PC-9 (cell line): ENCODE data around the gene ADGRD1. TPM values are rescaled to one million over a fixed set of nuclear protein-coding genes. Genes with fewer than 3 reads are reported as not detected.
A peak's percentile ranks its signal among the peaks of the same experiment; 100 is the strongest.

Experiments
- BruUV-seq: library from RNA; stranded (reverse); fragments of 400-500 nt; replicated peaks from 2 replicates; lab custom pipeline; 2021; lab: Mats Ljungman, UMichigan
- CTCF ChIA-PET: fragments of 300-600 bp; sonication (Branson Sonifier 250); formaldehyde crosslinking; loops from one replicate; lab custom pipeline; 2022; ENCODE audit warnings: antibody characterized with exemption; lab: Charles Lee
- POLR2A ChIA-PET: fragments of 300-600 bp; sonication (Branson Sonifier 250); formaldehyde crosslinking; loops from one replicate; lab custom pipeline; 2022; ENCODE audit warnings: antibody characterized with exemption; ENCODE audit not compliant: unreplicated experiment; lab: Charles Lee
- DNase-seq, 2 experiments: peaks; one replicate each; pipeline versions ENCODE4 v3.0.0 to v3.0.0-alpha.2; 2015 to 2022; ENCODE audit warnings: mixed read lengths in 1 of 2
- H2AFZ ChIP-seq: fragments of 200-600 bp; sonication (generic); 2 replicates; pipeline ENCODE4 v1.8.1; 2017; ENCODE audit warnings: antibody characterized with exemption
- H3F3A ChIP-seq: fragments of 200-600 bp; sonication (generic); 2 replicates; pipeline ENCODE4 v1.8.1; 2017; ENCODE audit warnings: antibody characterized with exemption, mild to moderate bottlenecking, low read depth; ENCODE audit not compliant: insufficient read depth
- H3K27ac ChIP-seq: fragments of 200-600 bp; sonication (generic); 2 replicates; pipeline ENCODE4 v1.6.1; 2016; ENCODE audit warnings: mixed run types
- H3K27me3 ChIP-seq: fragments of 200-600 bp; sonication (generic); 2 replicates; pipeline ENCODE4 v1.6.1; 2016; ENCODE audit warnings: low read depth, mixed run types; ENCODE audit not compliant: insufficient read depth
- H3K36me3 ChIP-seq: fragments of 200-600 bp; sonication (generic); 2 replicates; pipeline ENCODE4 v1.6.1; 2016; ENCODE audit warnings: low read depth, mixed run types
- H3K4me1 ChIP-seq: fragments of 200-600 bp; sonication (generic); replicated peaks from 2 replicates; pipeline ENCODE4 v1.6.1; 2016; ENCODE audit warnings: mixed run types; ENCODE audit not compliant: insufficient read depth
- H3K4me2 ChIP-seq: fragments of 200-600 bp; sonication (generic); 2 replicates; pipeline ENCODE4 v1.6.1; 2017; ENCODE audit warnings: mixed run types
- H3K4me3 ChIP-seq: fragments of 200-600 bp; sonication (generic); 2 replicates; pipeline ENCODE4 v1.6.1; 2016; ENCODE audit warnings: mixed run types
- H3K79me2 ChIP-seq: fragments of 200-600 bp; sonication (generic); 2 replicates; pipeline ENCODE4 v1.6.1; 2017; ENCODE audit warnings: low read depth, mixed run types
- H3K9me2 ChIP-seq: fragments of 200-600 bp; sonication (generic); 2 replicates; pipeline ENCODE4 v1.8.1; 2017; ENCODE audit warnings: mild to moderate bottlenecking; ENCODE audit not compliant: insufficient read depth
- H3K9me3 ChIP-seq: fragments of 200-600 bp; sonication (generic); 2 replicates; pipeline ENCODE4 v1.8.1; 2016; ENCODE audit warnings: low read depth; ENCODE audit not compliant: insufficient read depth
- H4K20me1 ChIP-seq: fragments of 200-600 bp; sonication (generic); 2 replicates; pipeline ENCODE4 v1.8.1; 2017; ENCODE audit not compliant: insufficient read depth
- EZH2 ChIP-seq: fragments of 200-600 bp; sonication (generic); IDR thresholded peaks from 2 replicates; pipeline ENCODE4 v1.8.0; 2017; ENCODE audit warnings: antibody characterized with exemption, low read depth
- intact Hi-C: fragments of 100-400 bp; cut with micrococcal nuclease; formaldehyde crosslinking; loops from one replicate; pipeline ENCODE4 v1.10.0; 2022; ENCODE audit not compliant: unreplicated experiment
- total RNA-seq: library from RNA; stranded (reverse); gene quantifications from 2 replicates; pipeline ENCODE4 v1.2.3, GENCODE V29; 2021
- TF ChIP-seq, protein P1 (sequence below): fragments of 200-600 bp; sonication (generic); conservative IDR thresholded peaks from 2 replicates; pipeline ENCODE4 v1.6.1; 2017; ENCODE audit warnings: mixed run types, antibody characterized with exemption, mild to moderate bottlenecking, moderate library complexity

ADGRD1 gene
- total RNA-seq, 1 experiment from 2014 or later, result not detected

- no peaks in the 10 kb centered on the region for H3K36me3 ChIP-seq
- H4K20me1 ChIP-seq, result no peaks in the 10 kb centered on the region
- H3K9me2 ChIP-seq, result no peaks in the 10 kb centered on the region
- DNase-seq, result peak in 1 of 2 experiments; percentile 5
- ChIA-PET CTCF (no interaction called here), POLR2A (no interaction called here)
- no peak overlapping the region for H3K27ac ChIP-seq
- no peak overlapping the region for H3K4me3 ChIP-seq
- no peaks in the 10 kb centered on the region for H3K4me1 ChIP-seq
- H3K79me2 ChIP-seq, result no peaks in the 10 kb centered on the region
- intact Hi-C loops, result no loop called here
- BruUV-seq, result no TSS peak
- TF ChIP-seq EZH2, result no peak
- TF ChIP-seq, protein P1, sequence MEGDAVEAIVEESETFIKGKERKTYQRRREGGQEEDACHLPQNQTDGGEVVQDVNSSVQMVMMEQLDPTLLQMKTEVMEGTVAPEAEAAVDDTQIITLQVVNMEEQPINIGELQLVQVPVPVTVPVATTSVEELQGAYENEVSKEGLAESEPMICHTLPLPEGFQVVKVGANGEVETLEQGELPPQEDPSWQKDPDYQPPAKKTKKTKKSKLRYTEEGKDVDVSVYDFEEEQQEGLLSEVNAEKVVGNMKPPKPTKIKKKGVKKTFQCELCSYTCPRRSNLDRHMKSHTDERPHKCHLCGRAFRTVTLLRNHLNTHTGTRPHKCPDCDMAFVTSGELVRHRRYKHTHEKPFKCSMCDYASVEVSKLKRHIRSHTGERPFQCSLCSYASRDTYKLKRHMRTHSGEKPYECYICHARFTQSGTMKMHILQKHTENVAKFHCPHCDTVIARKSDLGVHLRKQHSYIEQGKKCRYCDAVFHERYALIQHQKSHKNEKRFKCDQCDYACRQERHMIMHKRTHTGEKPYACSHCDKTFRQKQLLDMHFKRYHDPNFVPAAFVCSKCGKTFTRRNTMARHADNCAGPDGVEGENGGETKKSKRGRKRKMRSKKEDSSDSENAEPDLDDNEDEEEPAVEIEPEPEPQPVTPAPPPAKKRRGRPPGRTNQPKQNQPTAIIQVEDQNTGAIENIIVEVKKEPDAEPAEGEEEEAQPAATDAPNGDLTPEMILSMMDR, result no peak
- H3K27me3 ChIP-seq, result peaks cover 86% of the 10 kb centered on the region
- H2AFZ ChIP-seq, result no peak overlapping the region
- H3F3A ChIP-seq, result no peaks in the 10 kb centered on the region
- no peak overlapping the region for H3K4me2 ChIP-seq
- H3K9me3 ChIP-seq, result no peaks in the 10 kb centered on the region
These were observed 134.4 kb downstream of the ADGRD1 start for GRCh38 chr12:131087991-131088700.

DNA sequence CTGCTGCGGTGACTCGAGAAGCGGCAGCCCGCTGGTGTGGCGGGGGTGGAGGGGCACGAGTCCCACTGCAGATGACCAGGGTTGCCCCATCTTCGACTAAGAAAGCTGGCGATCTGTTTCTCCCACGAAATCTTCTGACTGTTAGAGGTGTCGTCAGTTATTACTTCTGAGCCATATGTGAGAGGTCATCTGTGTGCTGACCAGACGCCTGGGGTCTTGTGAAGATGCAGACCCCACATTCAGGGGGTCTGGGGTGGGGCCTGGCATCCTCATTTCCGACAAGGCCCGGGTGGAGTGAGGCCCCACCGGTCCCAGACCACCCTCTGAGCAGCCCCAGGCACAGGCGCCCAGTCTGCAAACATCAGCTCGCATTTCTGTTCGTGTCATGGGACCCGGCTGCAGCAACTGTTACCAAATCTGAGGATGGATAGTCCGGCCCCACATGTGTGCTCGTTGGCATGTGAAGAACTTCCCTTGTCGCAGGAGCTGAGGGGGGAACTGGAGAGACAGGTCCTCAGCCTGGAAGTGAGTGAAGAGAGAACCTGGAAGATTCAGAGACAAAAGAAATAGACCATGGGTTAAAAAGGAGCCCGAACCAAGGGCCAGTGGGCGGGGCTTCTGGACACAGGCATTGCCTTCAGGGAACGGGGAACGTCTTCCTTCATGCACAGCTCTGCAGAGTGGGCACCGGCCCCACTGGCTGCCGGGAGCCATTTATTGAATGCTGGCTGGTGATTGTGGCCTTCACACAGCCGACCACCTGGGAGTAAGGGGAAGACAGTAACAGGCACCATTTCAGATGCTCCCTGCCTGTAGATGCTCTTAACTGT is 135.2 kb downstream of the ADGRD1 start:
- POLR2A ChIA-PET, result no interaction called here
- H3K27me3 ChIP-seq, result peaks cover 83% of the 10 kb centered on the region
- DNase-seq, result no peak
- no peak overlapping the region for H3K4me2 ChIP-seq
- H3K4me1 ChIP-seq, result no peaks in the 10 kb centered on the region
- intact Hi-C loops, result no loop called here
- BruUV-seq, result no TSS peak
- H3K9me2 ChIP-seq, result no peaks in the 10 kb centered on the region
- no peaks in the 10 kb centered on the region for H3F3A ChIP-seq
- CTCF ChIA-PET, result no interaction called here
- no peak overlapping the region for H3K4me3 ChIP-seq
- no peak overlapping the region for H3K27ac ChIP-seq
- H3K9me3 ChIP-seq, result no peaks in the 10 kb centered on the region
- H3K36me3 ChIP-seq, result no peaks in the 10 kb centered on the region
- H2AFZ ChIP-seq, result no peak overlapping the region
- H4K20me1 ChIP-seq, result no peaks in the 10 kb centered on the region
- no peaks in the 10 kb centered on the region for H3K79me2 ChIP-seq
- TF ChIP-seq EZH2, result no peak
- TF ChIP-seq, protein P1, result no peak

GRCh38 chr12:131089531-131090273 is 136.0 kb downstream of the ADGRD1 start:
- POLR2A ChIA-PET, result no interaction called here
- Histone ChIP-seq H3F3A (no peaks in the 10 kb centered on the region), H3K4me2 (no peak overlapping the region), H2AFZ (no peak overlapping the region), H3K9me2 (no peaks in the 10 kb centered on the region), H3K79me2 (no peaks in the 10 kb centered on the region), H4K20me1 (no peaks in the 10 kb centered on the region), H3K36me3 (no peaks in the 10 kb centered on the region), H3K9me3 (no peaks in the 10 kb centered on the region), H3K27ac (no peak overlapping the region), H3K4me3 (no peak overlapping the region), H3K4me1 (no peaks in the 10 kb centered on the region), H3K27me3 (peaks cover 83% of the 10 kb centered on the region)
- no TSS peak for BruUV-seq
- intact Hi-C loops, result no loop called here
- TF ChIP-seq, protein P1, result no peak
- no peak for TF ChIP-seq EZH2
- peak in 1 of 2 experiments; percentile 3 for DNase-seq
- CTCF ChIA-PET, result no interaction called here
